Panc1 (cell line): ENCODE measurements around the gene GBF1. TPM values are rescaled to one million over a fixed set of nuclear protein-coding genes. Genes with fewer than 3 reads are reported as not detected.

Experiments used
- ATAC-seq: fragments of 200-7000 bp; cut with Tn5 transposase; 2 replicates; pipeline ENCODE4 v1.9.1; 2020; ENCODE audit warnings: mild to moderate bottlenecking, moderate library complexity
- BruUV-seq: library from RNA; stranded (reverse); fragments of 400-500 nt; replicated peaks from 2 replicates; lab custom pipeline; 2021; lab: Mats Ljungman, UMichigan
- CTCF ChIA-PET: fragments of 300-600 bp; sonication (Branson Sonifier 250); formaldehyde crosslinking; loops from one replicate; lab custom pipeline; 2022; ENCODE audit warnings: antibody characterized with exemption; lab: Charles Lee
- POLR2A ChIA-PET: fragments of 300-600 bp; sonication (Branson Sonifier 250); formaldehyde crosslinking; loops from one replicate; lab custom pipeline; 2022; ENCODE audit warnings: antibody characterized with exemption; lab: Charles Lee
- DNase-seq: peaks from one replicate; pipeline ENCODE4 v3.0.0-alpha.2; 2010; ENCODE audit warnings: low read depth, low spot score
- H3K27ac ChIP-seq: 2 replicates; pipeline ENCODE4 v1.5.1; 2011; ENCODE audit warnings: mild to moderate bottlenecking, low read length, inconsistent platforms
- H3K27me3 ChIP-seq: fragments of 200-500 bp; sonication (Bioruptor generic); 2 replicates; pipeline ENCODE4 v1.6.0; 2014; ENCODE audit warnings: low read length, inconsistent platforms; ENCODE audit not compliant: control insufficient read depth, insufficient read depth
- H3K36me3 ChIP-seq: fragments of 200-500 bp; sonication (Bioruptor generic); 2 replicates; pipeline ENCODE4 v1.5.1; 2014; ENCODE audit warnings: inconsistent platforms, mild to moderate bottlenecking, low read length, moderate library complexity; ENCODE audit not compliant: control insufficient read depth, insufficient read depth
- H3K4me1 ChIP-seq: 2 replicates; pipeline ENCODE4 v1.5.1; 2011; ENCODE audit warnings: inconsistent platforms, mild to moderate bottlenecking, low read length, moderate library complexity; ENCODE audit not compliant: control insufficient read depth, insufficient read depth
- H3K4me3 ChIP-seq, 2 experiments: 2 replicates each; pipeline ENCODE4 v1.5.1; 2011 to 2012; ENCODE audit warnings: low read depth in 2 of 2, low read length in 2 of 2, mild to moderate bottlenecking in 2 of 2, inconsistent platforms in 1 of 2, moderate library complexity in 1 of 2
- H3K9me3 ChIP-seq: fragments of 200-500 bp; sonication (Bioruptor generic); 2 replicates; pipeline ENCODE4 v1.5.1; 2014; ENCODE audit warnings: low read depth, mild to moderate bottlenecking, inconsistent platforms, low read length, moderate library complexity; ENCODE audit not compliant: control insufficient read depth, insufficient read depth
- POLR2AphosphoS5 ChIP-seq: IDR thresholded peaks from 2 replicates; pipeline ENCODE4 v1.6.1; 2012; ENCODE audit warnings: mild to moderate bottlenecking, low read depth, low read length, moderate library complexity
- SIN3A ChIP-seq: IDR thresholded peaks from 2 replicates; pipeline ENCODE4 v1.6.1; 2012; ENCODE audit warnings: low read depth, mild to moderate bottlenecking, low read length, moderate library complexity, borderline replicate concordance; ENCODE audit not compliant: insufficient read depth
- TCF7L2 ChIP-seq: IDR thresholded peaks from 2 replicates; pipeline ENCODE4 v1.6.1; 2011; ENCODE audit warnings: mild to moderate bottlenecking, low read depth, low read length, inconsistent platforms
- in situ Hi-C: cut with HindIII; loops from 2 replicates; pipeline ENCODE4 v1.10.0; 2016; ENCODE audit warnings: low sequenced_read_pairs, low pct_unique_long_range_greater_than_20kb
- intact Hi-C: fragments of 100-400 bp; cut with micrococcal nuclease; formaldehyde crosslinking; loops from one replicate; pipeline ENCODE4 v1.10.0; 2022; ENCODE audit not compliant: unreplicated experiment
- total RNA-seq: library from RNA; stranded (reverse); gene quantifications from one replicate; pipeline ENCODE4 v1.2.1, GENCODE V29; 2021; ENCODE audit not compliant: unreplicated experiment
- TF ChIP-seq, protein P1 (sequence below), 2 experiments: IDR thresholded peaks; 2 replicates each; pipeline ENCODE4 v1.6.1; 2011 to 2012; ENCODE audit warnings: low read depth in 2 of 2, control low read depth in 1 of 2, low read length in 1 of 2, mild to moderate bottlenecking in 1 of 2, moderate library complexity in 1 of 2; ENCODE audit not compliant: insufficient read depth in 1 of 2
- TF ChIP-seq, protein P2 (sequence below): fragments of 450-650 bp; IDR thresholded peaks from 2 replicates; pipeline ENCODE4 v1.5.1; 2017; ENCODE audit warnings: mild to moderate bottlenecking

The GBF1 gene
- total RNA-seq, 1 experiment from 2014 or later = 65.0 TPM

DNA sequence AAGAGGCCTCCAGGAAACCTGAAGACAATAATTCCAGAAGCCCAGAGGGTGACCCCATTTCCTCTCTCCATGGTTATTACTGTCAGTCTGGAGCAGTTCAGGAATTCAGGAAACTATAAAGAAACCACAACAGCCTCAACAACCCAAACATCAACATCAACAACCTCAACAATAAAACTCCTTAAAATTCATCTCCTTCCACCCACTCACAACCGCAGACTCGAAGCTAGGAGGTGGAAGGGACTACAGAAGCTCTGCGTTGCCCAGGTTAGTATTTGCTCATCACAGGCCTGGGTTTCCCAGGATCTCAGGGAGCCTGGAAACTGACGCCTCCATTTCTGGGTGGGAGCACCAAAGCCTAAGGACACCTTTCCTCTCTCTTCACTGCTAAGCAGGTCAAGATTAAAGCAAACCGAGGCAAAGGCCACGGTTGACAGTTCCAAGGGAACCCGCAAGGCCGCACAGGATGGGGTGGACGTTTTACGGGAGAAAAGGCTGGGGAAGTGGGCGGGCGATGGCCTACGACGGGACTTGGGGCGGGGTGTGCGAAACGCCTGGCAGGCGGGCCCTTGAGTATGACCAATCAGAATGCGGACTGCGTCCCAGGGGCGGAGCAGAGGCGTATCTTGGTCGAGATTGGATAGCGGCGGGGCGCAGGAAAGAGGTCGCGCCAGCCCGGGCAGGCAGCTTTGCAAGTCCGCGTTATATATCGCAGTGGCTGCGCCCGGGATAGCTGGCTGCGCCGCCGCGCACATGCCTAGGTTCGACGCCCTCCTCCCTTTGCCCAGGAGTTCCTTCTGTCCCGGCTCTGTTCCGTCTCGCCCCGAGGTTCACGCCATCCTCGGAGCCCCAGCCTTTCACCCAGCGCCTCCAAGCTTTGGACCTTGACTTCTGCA is 19.4 kb upstream of the GBF1 start, which contains the start of gene ELOVL3:
Gene ELOVL3, plus strand, starts transcription at position 654 of the 896 bp plus-strand sequence. CDS start 250 bp downstream, outside the sequence.
- Histone ChIP-seq H3K27me3 (peaks cover 9% of the 10 kb centered on the region), H3K27ac (peak within 1 kb of the TSS; percentile 64), H3K9me3 (no peaks in the 10 kb centered on the region), H3K4me1 (0 out of 2 replicates have a peak, but pooled peaks cover 5% of the 10 kb centered on the region), H3K4me3 (peak within 1 kb of the TSS; percentile 26 to 61), H3K36me3 (no peaks in the 10 kb centered on the region; the same call in 1 of the 2 replicates)
- ChIA-PET CTCF (interaction anchor here (1.2 to 3.2 kb wide), 3 partner anchors 56 to 126 kb away, joined by 3 to 13 read pairs (median 6); no protein-coding TSS in a partner anchor), POLR2A (interaction anchor here (0.6 kb wide), 1 partner anchor 186 kb away, joined by 4 read pairs; no protein-coding TSS in a partner anchor)
- intact Hi-C loops (loop anchor here (5.0 to 10.0 kb wide), 2 partner anchors 61 to 176 kb away; no protein-coding TSS in a partner anchor), in situ Hi-C loops (loop anchor here (5.0 kb wide), 1 partner anchor 131 kb away; no protein-coding TSS in a partner anchor)
- BruUV-seq = no TSS peak
- peak; percentile 50 for DNase-seq
- peak; percentile 87 for ATAC-seq
- TF ChIP-seq SIN3A = no peak
- no peak for TF ChIP-seq TCF7L2
- TF ChIP-seq, protein P1, sequence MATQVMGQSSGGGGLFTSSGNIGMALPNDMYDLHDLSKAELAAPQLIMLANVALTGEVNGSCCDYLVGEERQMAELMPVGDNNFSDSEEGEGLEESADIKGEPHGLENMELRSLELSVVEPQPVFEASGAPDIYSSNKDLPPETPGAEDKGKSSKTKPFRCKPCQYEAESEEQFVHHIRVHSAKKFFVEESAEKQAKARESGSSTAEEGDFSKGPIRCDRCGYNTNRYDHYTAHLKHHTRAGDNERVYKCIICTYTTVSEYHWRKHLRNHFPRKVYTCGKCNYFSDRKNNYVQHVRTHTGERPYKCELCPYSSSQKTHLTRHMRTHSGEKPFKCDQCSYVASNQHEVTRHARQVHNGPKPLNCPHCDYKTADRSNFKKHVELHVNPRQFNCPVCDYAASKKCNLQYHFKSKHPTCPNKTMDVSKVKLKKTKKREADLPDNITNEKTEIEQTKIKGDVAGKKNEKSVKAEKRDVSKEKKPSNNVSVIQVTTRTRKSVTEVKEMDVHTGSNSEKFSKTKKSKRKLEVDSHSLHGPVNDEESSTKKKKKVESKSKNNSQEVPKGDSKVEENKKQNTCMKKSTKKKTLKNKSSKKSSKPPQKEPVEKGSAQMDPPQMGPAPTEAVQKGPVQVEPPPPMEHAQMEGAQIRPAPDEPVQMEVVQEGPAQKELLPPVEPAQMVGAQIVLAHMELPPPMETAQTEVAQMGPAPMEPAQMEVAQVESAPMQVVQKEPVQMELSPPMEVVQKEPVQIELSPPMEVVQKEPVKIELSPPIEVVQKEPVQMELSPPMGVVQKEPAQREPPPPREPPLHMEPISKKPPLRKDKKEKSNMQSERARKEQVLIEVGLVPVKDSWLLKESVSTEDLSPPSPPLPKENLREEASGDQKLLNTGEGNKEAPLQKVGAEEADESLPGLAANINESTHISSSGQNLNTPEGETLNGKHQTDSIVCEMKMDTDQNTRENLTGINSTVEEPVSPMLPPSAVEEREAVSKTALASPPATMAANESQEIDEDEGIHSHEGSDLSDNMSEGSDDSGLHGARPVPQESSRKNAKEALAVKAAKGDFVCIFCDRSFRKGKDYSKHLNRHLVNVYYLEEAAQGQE (IDR thresholded peaks at IDR 0.05; ENCODE audit: insufficient read depth in 1 of 2, low read depth in 2 of 2, low read length in 1 of 2) = no peak
- TF ChIP-seq, protein P2, sequence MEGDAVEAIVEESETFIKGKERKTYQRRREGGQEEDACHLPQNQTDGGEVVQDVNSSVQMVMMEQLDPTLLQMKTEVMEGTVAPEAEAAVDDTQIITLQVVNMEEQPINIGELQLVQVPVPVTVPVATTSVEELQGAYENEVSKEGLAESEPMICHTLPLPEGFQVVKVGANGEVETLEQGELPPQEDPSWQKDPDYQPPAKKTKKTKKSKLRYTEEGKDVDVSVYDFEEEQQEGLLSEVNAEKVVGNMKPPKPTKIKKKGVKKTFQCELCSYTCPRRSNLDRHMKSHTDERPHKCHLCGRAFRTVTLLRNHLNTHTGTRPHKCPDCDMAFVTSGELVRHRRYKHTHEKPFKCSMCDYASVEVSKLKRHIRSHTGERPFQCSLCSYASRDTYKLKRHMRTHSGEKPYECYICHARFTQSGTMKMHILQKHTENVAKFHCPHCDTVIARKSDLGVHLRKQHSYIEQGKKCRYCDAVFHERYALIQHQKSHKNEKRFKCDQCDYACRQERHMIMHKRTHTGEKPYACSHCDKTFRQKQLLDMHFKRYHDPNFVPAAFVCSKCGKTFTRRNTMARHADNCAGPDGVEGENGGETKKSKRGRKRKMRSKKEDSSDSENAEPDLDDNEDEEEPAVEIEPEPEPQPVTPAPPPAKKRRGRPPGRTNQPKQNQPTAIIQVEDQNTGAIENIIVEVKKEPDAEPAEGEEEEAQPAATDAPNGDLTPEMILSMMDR = no peak
- TF ChIP-seq POLR2AphosphoS5 = no peak

DNA sequence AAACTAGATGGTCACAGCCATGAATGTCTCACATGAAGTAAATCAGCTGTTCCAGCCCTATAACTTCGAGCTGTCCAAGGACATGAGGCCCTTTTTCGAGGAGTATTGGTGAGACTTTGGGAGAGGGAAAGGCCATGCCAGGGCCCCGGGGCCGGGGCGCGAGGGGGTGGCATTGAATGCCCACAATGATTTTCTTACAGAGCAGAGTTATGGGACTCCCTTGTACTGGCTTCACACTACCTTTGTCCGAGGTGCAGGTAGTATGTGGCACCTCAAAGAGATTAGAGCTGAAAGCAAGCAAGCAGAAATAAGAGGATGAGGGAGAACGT is 18.8 kb upstream of the GBF1 start:
- Histone ChIP-seq H3K27ac (no peak overlapping the region), H3K36me3 (no peaks in the 10 kb centered on the region; the same call in 1 of the 2 replicates), H3K4me1 (0 out of 2 replicates have a peak, but pooled peaks cover 5% of the 10 kb centered on the region), H3K4me3 (peak overlapping the region; percentile 26 to 61), H3K9me3 (no peaks in the 10 kb centered on the region), H3K27me3 (peaks cover 9% of the 10 kb centered on the region)
- ChIA-PET POLR2A (interaction anchor here (0.6 kb wide), 1 partner anchor 186 kb away, joined by 4 read pairs; no protein-coding TSS in a partner anchor), CTCF (interaction anchor here (0.6 to 3.2 kb wide), 4 partner anchors 57 to 913 kb away, joined by 3 to 13 read pairs (median 6); no protein-coding TSS in a partner anchor)
- intact Hi-C loops (loop anchor here (5.0 to 10.0 kb wide), 2 partner anchors 62 to 176 kb away; no protein-coding TSS in a partner anchor), in situ Hi-C loops (loop anchor here (5.0 kb wide), 1 partner anchor 131 kb away; no protein-coding TSS in a partner anchor)
- BruUV-seq = no TSS peak
- TF ChIP-seq SIN3A (no peak), TCF7L2 (no peak), POLR2AphosphoS5 (no peak)
- TF ChIP-seq, protein P2 = no peak
- TF ChIP-seq, protein P1 (IDR thresholded peaks at IDR 0.05; ENCODE audit: insufficient read depth in 1 of 2, low read depth in 2 of 2, low read length in 1 of 2) = no peak
- DNase-seq (no peak), ATAC-seq (no peak)
